CD4-positive, alpha-beta T cell (primary cell): ENCODE measurements around the gene REL. TPM values are rescaled to one million over a fixed set of nuclear protein-coding genes. Genes with fewer than 3 reads are reported as not detected.

Source experiments
- ATAC-seq: fragments of 200-7000 bp; cut with Tn5 transposase; one replicate; pipeline ENCODE4 v1.10.0; 2022; ENCODE audit warnings: mild to moderate bottlenecking; ENCODE audit not compliant: poor library complexity
- CTCF ChIA-PET: fragments of 350-600 bp; sonication (Branson Sonifier 250); formaldehyde crosslinking; loops from one replicate; lab custom pipeline; 2021; ENCODE audit warnings: antibody characterized with exemption, inconsistent platforms; lab: Charles Lee
- POLR2A ChIA-PET: fragments of 350-600 bp; sonication (Branson Sonifier 250); formaldehyde crosslinking; loops from one replicate; lab custom pipeline; 2021; ENCODE audit warnings: antibody characterized with exemption, inconsistent platforms; lab: Charles Lee
- DNase-seq, 14 experiments: peaks; one replicate each; pipeline ENCODE4 v3.0.0-alpha.2; 2013 to 2020; ENCODE audit warnings: mixed read lengths in 2 of 14
- H3K27ac ChIP-seq, 2 donors: one replicate each; pipeline versions ENCODE4 v1.5.1 to v1.7.0; 2013; ENCODE audit warnings: low read length in 2 of 2, low read depth in 1 of 2, mild to moderate bottlenecking in 1 of 2
- H3K27me3 ChIP-seq, 2 experiments: 1 replicate in 1 of 2; 2 replicates in 1 of 2; pipeline versions ENCODE4 v1.6.1 to v1.7.0; 2013; ENCODE audit warnings: low read length in 2 of 2, control low read depth in 1 of 2, mild to moderate bottlenecking in 1 of 2, moderate library complexity in 1 of 2; ENCODE audit not compliant: insufficient read depth in 2 of 2, control insufficient read depth in 1 of 2
- H3K36me3 ChIP-seq: one replicate; pipeline ENCODE4 v1.6.1; 2013; ENCODE audit warnings: low read length, control low read depth; ENCODE audit not compliant: insufficient read depth
- H3K4me1 ChIP-seq: one replicate; pipeline ENCODE4 v1.6.1; 2013; ENCODE audit warnings: low read length, control low read depth; ENCODE audit not compliant: insufficient read depth
- H3K4me3 ChIP-seq: one replicate; pipeline ENCODE4 v1.5.1; 2013; ENCODE audit warnings: mild to moderate bottlenecking, low read length, moderate library complexity
- H3K9me3 ChIP-seq, 2 experiments: 1 replicate in 1 of 2; 2 replicates in 1 of 2; pipeline versions ENCODE4 v1.6.1 to v1.7.0; 2013; ENCODE audit warnings: low read length in 2 of 2, mild to moderate bottlenecking in 2 of 2, control low read depth in 1 of 2, moderate library complexity in 1 of 2; ENCODE audit not compliant: control insufficient read depth in 1 of 2, insufficient read depth in 1 of 2
- H3K27ac Mint-ChIP-seq: one replicate; pipeline ENCODE4 v1.8.0; 2020; ENCODE audit warnings: mixed read lengths
- H3K27me3 Mint-ChIP-seq: one replicate; pipeline ENCODE4 v1.8.0; 2021; ENCODE audit warnings: mixed read lengths
- H3K36me3 Mint-ChIP-seq: one replicate; pipeline ENCODE4 v1.8.0; 2021; ENCODE audit warnings: low read depth, mixed read lengths
- H3K4me1 Mint-ChIP-seq: one replicate; pipeline ENCODE4 v1.8.0; 2021; ENCODE audit warnings: low read depth, mixed read lengths
- H3K4me3 Mint-ChIP-seq: one replicate; pipeline ENCODE4 v1.8.0; 2020; ENCODE audit warnings: mild to moderate bottlenecking, mixed read lengths
- H3K9me3 Mint-ChIP-seq: one replicate; pipeline ENCODE4 v1.8.0; 2020; ENCODE audit warnings: mixed read lengths
- CTCF ChIP-seq: fragments of 200-600 bp; IDR thresholded peaks from one replicate; pipeline ENCODE4 v1.8.0; 2022; ENCODE audit warnings: antibody characterized with exemption, mild to moderate bottlenecking
- intact Hi-C, 2 experiments: fragments of 100-400 bp; cut with DNase I in 1 of 2; cut with micrococcal nuclease in 1 of 2; formaldehyde crosslinking; loops; one replicate each; pipeline versions ENCODE4 v1.15.1 to v1.9.0; 2023 to 2025; cut with DNase I, micrococcal nuclease
- total RNA-seq, 174 experiments: library from RNA in 2 of 174; stranded (reverse) in 2 of 174; gene quantifications; one replicate each; pipeline ENCODE4 v1.2.3 and lab custom pipeline; 2021 to 2026

Gene REL
- total RNA-seq, 2 experiments from 2014 or later = 91.9 to 99.9 TPM

DNA sequence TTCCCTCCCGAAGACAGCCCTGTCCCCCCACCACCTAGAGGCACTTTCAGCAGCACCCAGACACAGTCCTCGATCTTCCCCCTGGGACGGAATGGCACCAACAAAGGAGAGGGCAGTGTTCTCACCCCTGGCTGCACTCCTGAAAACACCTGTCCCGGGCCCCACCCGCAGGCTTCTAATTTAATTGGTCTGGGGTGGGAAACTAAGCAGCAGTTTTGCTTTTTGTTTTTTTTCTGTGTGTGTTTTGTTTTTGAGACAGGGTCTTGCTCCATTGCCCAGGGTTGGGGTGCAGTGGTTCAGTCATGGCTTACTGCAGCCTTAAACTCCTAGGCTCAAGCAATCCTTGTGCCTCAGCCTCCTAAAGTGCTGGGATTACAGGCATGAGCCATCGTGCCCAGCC, 38.4 kb upstream of the REL start:
- peaks cover 11% of the 10 kb centered on the region for H3K4me1 Mint-ChIP-seq
- ATAC-seq = no peak
- Histone ChIP-seq H3K36me3 (no peaks in the 10 kb centered on the region), H3K4me3 (no peak overlapping the region), H3K27ac (no peak overlapping the region), H3K4me1 (peaks cover 13% of the 10 kb centered on the region), H3K9me3 (no peaks in the 10 kb centered on the region), H3K27me3 (no peaks in the 10 kb centered on the region)
- no peaks in the 10 kb centered on the region for H3K9me3 Mint-ChIP-seq
- no peak for TF ChIP-seq CTCF
- intact Hi-C loops = no loop called here
- H3K4me3 Mint-ChIP-seq = no peak overlapping the region
- ChIA-PET CTCF (no interaction called here), POLR2A (no interaction called here)
- H3K27ac Mint-ChIP-seq = no peak overlapping the region
- H3K36me3 Mint-ChIP-seq = no peaks in the 10 kb centered on the region
- no peak for DNase-seq
- no peaks in the 10 kb centered on the region for H3K27me3 Mint-ChIP-seq

DNA sequence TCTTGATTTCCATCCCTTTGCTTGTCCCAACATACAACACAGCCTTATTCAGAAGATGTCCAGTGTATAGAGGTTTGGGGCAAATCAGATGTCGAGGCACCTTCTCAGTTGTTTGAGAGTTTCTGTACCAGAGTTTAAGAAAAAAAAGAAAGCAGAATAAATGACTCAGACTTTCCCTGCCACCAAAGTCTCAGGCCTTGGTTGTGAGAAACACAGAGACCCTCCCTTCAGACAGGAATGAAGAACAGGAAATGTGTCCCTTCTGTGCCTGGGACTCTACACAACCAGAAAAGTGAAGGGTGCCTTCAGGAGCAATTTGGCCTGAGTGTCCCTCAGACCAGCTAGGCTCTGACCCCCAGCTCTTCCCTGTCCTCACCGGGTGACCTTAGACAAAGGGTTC, 37.3 kb upstream of the REL start:
- intact Hi-C loops = no loop called here
- Histone ChIP-seq H3K9me3 (no peaks in the 10 kb centered on the region), H3K4me3 (no peak overlapping the region), H3K4me1 (peaks cover 13% of the 10 kb centered on the region), H3K27ac (no peak overlapping the region), H3K27me3 (no peaks in the 10 kb centered on the region), H3K36me3 (no peaks in the 10 kb centered on the region)
- Mint-ChIP-seq H3K27ac (no peak overlapping the region), H3K36me3 (no peaks in the 10 kb centered on the region), H3K9me3 (no peaks in the 10 kb centered on the region), H3K4me1 (peaks cover 11% of the 10 kb centered on the region), H3K27me3 (no peaks in the 10 kb centered on the region), H3K4me3 (no peak overlapping the region)
- CTCF ChIA-PET = no interaction called here
- no peak for TF ChIP-seq CTCF
- DNase-seq (no peak), ATAC-seq (no peak)
- POLR2A ChIA-PET = no interaction called here

DNA sequence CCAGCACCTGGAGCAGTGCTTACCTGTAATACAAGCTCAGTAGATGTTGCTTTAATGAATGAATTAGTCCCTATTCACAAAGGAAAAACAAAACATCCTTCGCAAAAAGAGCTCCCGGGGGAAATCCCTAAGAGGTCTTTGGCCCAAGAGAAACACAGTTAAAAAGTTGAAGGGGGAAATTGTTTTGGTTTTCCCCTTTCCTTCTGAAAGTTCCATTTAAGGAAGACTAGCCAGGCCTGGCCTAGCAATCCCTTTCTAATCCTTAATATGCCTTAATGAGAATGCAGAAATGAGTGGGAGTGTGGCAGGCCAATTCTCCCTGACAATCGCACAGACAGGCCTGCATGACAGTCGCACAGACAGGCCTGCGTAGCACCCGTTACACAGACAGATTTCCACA, 33.5 kb upstream of the REL start:
- H3K4me1 ChIP-seq = no peaks in the 10 kb centered on the region
- H3K36me3 ChIP-seq = no peaks in the 10 kb centered on the region
- Mint-ChIP-seq H3K36me3 (no peaks in the 10 kb centered on the region), H3K27ac (no peak overlapping the region), H3K4me3 (no peak overlapping the region), H3K27me3 (no peaks in the 10 kb centered on the region), H3K9me3 (no peaks in the 10 kb centered on the region), H3K4me1 (no peaks in the 10 kb centered on the region)
- H3K27me3 ChIP-seq = no peaks in the 10 kb centered on the region
- no peak overlapping the region for H3K4me3 ChIP-seq
- H3K9me3 ChIP-seq = no peaks in the 10 kb centered on the region
- POLR2A ChIA-PET = no interaction called here
- no peak overlapping the region for H3K27ac ChIP-seq
- CTCF ChIA-PET = no interaction called here
- no peak for TF ChIP-seq CTCF
- ATAC-seq = no peak
- intact Hi-C loops = no loop called here
- DNase-seq = no peak
